ENCODE measurements around the gene REEP1.

Gene REEP1

DNA sequence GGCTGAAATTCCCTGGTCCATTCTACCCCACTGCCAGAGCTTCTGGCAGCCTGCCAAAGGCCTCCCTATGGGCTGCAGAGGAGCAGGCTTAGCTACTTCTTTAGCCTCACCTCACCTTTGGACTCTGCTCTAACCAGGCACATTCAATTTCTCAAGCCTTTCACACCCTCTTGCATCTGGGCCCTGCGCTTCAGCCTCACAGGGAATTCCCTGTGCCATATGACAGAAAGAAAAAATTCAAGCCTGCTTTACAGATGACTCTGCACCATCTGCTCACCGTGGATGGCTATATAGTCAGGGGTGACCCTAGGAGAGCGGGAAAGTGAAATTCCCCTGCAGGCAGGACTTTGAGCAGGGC is 62.5 kb downstream of the REEP1 start:
- TF ChIP-seq, protein P1, sequence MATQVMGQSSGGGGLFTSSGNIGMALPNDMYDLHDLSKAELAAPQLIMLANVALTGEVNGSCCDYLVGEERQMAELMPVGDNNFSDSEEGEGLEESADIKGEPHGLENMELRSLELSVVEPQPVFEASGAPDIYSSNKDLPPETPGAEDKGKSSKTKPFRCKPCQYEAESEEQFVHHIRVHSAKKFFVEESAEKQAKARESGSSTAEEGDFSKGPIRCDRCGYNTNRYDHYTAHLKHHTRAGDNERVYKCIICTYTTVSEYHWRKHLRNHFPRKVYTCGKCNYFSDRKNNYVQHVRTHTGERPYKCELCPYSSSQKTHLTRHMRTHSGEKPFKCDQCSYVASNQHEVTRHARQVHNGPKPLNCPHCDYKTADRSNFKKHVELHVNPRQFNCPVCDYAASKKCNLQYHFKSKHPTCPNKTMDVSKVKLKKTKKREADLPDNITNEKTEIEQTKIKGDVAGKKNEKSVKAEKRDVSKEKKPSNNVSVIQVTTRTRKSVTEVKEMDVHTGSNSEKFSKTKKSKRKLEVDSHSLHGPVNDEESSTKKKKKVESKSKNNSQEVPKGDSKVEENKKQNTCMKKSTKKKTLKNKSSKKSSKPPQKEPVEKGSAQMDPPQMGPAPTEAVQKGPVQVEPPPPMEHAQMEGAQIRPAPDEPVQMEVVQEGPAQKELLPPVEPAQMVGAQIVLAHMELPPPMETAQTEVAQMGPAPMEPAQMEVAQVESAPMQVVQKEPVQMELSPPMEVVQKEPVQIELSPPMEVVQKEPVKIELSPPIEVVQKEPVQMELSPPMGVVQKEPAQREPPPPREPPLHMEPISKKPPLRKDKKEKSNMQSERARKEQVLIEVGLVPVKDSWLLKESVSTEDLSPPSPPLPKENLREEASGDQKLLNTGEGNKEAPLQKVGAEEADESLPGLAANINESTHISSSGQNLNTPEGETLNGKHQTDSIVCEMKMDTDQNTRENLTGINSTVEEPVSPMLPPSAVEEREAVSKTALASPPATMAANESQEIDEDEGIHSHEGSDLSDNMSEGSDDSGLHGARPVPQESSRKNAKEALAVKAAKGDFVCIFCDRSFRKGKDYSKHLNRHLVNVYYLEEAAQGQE (IDR thresholded peaks at IDR 0.05; ENCODE audit: insufficient read depth in 1 of 2, low read depth in 2 of 2, low read length in 2 of 2), result no peak
- TF ChIP-seq FOXP2 (optimal IDR thresholded peaks at IDR 0.05; ENCODE audit: borderline replicate concordance, extremely low read depth, extremely low read length, insufficient read depth) (no peak), POLR2AphosphoS5 (IDR thresholded peaks at IDR 0.05; ENCODE audit: low read depth, low read length) (no peak), TAF1 (IDR thresholded peaks at IDR 0.05; ENCODE audit: borderline replicate concordance, insufficient read depth, low read length) (no peak), SIN3A (IDR thresholded peaks at IDR 0.05; ENCODE audit: borderline replicate concordance, insufficient read depth, low read length) (no peak)

DNA sequence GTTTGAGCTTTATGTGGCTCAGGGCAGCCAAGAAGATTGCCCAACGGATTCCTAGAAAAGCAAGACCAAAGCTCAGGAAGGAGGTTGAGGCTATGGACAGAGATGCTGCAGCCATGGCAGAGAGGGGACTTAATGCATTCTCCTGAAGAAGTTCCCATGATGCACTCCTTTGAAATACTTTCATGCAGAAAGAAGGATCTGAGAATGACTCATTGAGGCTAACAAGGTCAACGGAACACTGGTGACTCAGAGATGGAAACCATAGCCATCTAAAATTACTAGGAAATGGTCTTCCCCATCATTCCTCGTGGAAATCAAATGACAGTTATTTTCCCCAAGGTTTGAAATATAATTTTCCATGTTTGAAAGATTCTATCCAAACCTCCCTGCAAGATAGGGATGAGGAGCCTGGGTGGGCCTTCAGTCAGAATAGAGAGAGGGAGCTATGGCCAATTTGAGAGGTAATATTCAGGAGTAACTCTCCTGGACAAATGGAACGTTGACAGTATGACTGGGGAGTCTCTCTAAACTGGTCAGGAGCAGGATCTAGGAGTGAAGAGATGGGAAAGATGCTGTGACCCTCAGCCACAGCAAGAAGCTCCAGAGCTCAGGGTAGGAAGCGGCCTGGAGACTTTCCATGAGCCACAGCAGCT is 63.0 kb downstream of the REEP1 start:
- TF ChIP-seq FOXP2 (optimal IDR thresholded peaks at IDR 0.05; ENCODE audit: borderline replicate concordance, extremely low read depth, extremely low read length, insufficient read depth) (no peak), TAF1 (IDR thresholded peaks at IDR 0.05; ENCODE audit: borderline replicate concordance, insufficient read depth, low read length) (0 out of 2 replicates have a peak, but pooled peaks have one; percentile 23)

DNA sequence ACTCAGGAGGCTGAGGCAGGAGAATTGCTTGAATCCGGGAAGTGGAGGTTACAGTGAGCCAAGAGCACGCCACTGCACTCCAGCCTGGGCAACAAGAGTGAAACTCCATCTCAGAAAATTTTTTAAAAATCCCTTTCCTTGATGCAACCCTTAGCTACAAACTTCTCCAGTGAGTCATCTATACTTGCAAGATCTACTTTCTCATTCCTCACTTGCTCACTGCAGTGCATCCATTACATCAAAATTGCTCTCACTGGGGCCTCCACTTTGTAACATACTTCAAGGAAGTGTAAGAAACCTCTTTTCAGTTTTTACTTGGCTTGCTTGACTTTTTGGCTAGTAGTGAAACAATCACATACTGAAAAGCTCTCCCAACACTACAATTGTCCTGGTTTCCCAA is 65.3 kb downstream of the REEP1 start:
- TF ChIP-seq FOXP2 (optimal IDR thresholded peaks at IDR 0.05; ENCODE audit: borderline replicate concordance, extremely low read depth, extremely low read length, insufficient read depth), result no peak
- TF ChIP-seq TAF1 (IDR thresholded peaks at IDR 0.05; ENCODE audit: borderline replicate concordance, insufficient read depth, low read length), result no peak

DNA sequence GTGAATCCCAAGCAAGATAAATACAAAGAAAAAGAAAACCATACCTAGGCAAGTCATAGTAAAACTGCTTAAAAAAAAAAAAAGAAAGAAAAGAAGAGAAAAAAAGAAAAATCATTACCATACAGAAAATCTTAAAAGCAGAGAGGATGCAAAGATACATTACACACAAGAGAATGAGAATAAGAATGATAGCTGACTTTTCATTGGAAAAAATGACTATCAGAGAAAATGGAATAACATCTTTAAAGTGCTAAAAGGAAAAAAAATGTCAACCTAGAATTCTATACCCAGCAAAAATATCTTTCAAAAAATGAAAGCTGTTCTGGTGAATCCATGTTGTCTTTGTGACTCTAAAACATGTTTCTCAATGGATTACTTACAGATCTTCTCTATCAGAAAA is 66.2 kb downstream of the REEP1 start:
- TF ChIP-seq FOXP2 (optimal IDR thresholded peaks at IDR 0.05; ENCODE audit: borderline replicate concordance, extremely low read depth, extremely low read length, insufficient read depth) (no peak), TAF1 (IDR thresholded peaks at IDR 0.05; ENCODE audit: borderline replicate concordance, insufficient read depth, low read length) (no peak), POLR2AphosphoS5 (IDR thresholded peaks at IDR 0.05; ENCODE audit: low read depth, low read length) (no peak), SIN3A (IDR thresholded peaks at IDR 0.05; ENCODE audit: borderline replicate concordance, insufficient read depth, low read length) (no peak)
- TF ChIP-seq, protein P1 (IDR thresholded peaks at IDR 0.05; ENCODE audit: insufficient read depth in 1 of 2, low read depth in 2 of 2, low read length in 2 of 2), result no peak

DNA sequence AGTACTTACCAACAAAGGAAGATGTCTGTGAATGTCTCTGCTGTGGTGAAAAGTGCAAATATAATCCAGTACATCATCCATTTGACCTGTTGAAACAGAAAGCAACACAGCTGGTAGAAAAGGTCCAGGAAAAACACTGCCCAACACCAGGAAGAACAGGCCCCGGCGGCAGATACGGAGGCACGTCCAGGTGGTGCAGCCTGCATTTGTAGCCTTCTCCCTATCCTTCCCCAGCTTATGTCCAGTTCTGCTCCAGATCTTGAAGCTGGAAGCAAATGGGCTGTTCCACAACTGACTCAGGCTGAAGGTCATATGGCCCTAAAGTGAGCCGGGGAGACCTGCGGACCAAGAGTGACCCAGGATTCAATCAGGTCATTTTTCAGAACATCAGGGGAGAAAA is 73.5 kb downstream of the REEP1 start:
- TF ChIP-seq, protein P1 (IDR thresholded peaks at IDR 0.05; ENCODE audit: insufficient read depth in 1 of 2, low read depth in 2 of 2, low read length in 2 of 2), result no peak
- TF ChIP-seq POLR2AphosphoS5 (IDR thresholded peaks at IDR 0.05; ENCODE audit: low read depth, low read length) (no peak), TAF1 (IDR thresholded peaks at IDR 0.05; ENCODE audit: borderline replicate concordance, insufficient read depth, low read length) (no peak), SIN3A (IDR thresholded peaks at IDR 0.05; ENCODE audit: borderline replicate concordance, insufficient read depth, low read length) (no peak), FOXP2 (optimal IDR thresholded peaks at IDR 0.05; ENCODE audit: borderline replicate concordance, extremely low read depth, extremely low read length, insufficient read depth) (no peak)

DNA sequence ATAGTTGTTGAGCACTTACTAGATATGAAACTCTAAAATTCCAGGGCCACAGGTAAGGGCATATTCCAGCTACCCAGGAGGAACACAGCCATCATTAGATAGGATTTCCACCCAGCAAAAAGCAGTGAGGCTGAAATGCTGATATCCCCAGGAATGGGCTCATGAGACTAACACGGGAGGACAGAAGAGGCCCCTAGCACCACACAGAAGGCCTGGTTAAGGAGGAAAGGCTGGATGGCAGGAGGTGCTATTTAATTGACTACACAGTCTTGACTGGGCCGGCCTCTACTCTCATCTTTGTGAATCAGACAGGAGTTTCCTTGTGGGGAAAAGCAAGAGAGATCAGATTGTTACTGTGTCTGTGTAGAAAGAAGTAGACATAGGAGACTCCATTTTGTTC is 76.4 kb downstream of the REEP1 start:
- TF ChIP-seq, protein P1 (IDR thresholded peaks at IDR 0.05; ENCODE audit: insufficient read depth in 1 of 2, low read depth in 2 of 2, low read length in 2 of 2), result no peak
- TF ChIP-seq POLR2AphosphoS5 (IDR thresholded peaks at IDR 0.05; ENCODE audit: low read depth, low read length) (no peak), FOXP2 (optimal IDR thresholded peaks at IDR 0.05; ENCODE audit: borderline replicate concordance, extremely low read depth, extremely low read length, insufficient read depth) (no peak), SIN3A (IDR thresholded peaks at IDR 0.05; ENCODE audit: borderline replicate concordance, insufficient read depth, low read length) (no peak), TAF1 (IDR thresholded peaks at IDR 0.05; ENCODE audit: borderline replicate concordance, insufficient read depth, low read length) (no peak)

All from PFSK-1 (cell line).